ENCODE data around the gene AGMAT.

The AGMAT gene, protein sequence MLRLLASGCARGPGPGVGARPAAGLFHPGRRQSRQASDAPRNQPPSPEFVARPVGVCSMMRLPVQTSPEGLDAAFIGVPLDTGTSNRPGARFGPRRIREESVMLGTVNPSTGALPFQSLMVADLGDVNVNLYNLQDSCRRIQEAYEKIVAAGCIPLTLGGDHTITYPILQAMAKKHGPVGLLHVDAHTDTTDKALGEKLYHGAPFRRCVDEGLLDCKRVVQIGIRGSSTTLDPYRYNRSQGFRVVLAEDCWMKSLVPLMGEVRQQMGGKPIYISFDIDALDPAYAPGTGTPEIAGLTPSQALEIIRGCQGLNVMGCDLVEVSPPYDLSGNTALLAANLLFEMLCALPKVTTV

GRCh38 chr1:15584489-15585363 lies at the start of gene AGMAT:
TSS of gene AGMAT (minus strand) at chr1:15585051. CDS start at chr1:15584967, 84 bp downstream.
- peak; percentile 47 to 57 for DNase-seq (ENCODE audit: low read depth in 2 of 2)

- no peak for DNase-seq (ENCODE audit: low read depth in 2 of 2)
Measured at GRCh38 chr1:15633756-15634420, 49.0 kb upstream of the AGMAT start.

GRCh38 chr1:15628003-15628402 lies 43.2 kb upstream of the AGMAT start:
- no peak for DNase-seq (ENCODE audit: low read depth in 2 of 2)

DNA sequence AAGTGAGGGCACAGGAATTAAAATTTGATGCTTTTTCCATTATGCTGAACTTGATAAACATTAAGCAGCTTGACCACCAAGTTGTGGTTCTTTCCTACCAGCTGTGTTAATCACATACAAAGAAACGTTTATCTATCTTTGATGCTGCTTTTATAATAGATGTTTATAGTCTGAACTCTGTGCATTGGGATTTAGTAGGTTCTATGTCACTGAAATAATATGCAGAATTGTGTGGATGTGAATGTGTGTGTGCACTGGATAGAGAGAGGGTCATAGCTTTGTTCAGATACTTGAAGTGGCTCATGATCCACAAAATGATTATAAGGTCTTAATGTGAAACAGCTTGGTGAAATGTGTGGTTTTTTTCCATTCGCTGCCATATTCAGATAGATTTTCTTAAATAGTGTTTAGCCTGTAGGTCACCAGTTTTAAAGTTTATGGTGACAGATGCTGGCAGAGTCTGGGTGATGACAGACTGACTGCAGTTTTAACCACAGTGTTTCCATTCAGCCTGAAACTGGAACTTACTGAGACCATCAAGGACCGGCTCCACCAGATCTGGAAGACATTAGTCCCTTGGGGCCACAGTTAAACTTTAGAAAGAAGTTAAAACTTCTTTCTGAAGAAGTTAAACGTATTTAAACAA lies 42.6 kb upstream of the AGMAT start:
- no peak for DNase-seq (ENCODE audit: low read depth in 2 of 2)

- DNase-seq (ENCODE audit: low read depth in 2 of 2), result no peak
Measured at GRCh38 chr1:15626269-15626950, 41.6 kb upstream of the AGMAT start.

DNA sequence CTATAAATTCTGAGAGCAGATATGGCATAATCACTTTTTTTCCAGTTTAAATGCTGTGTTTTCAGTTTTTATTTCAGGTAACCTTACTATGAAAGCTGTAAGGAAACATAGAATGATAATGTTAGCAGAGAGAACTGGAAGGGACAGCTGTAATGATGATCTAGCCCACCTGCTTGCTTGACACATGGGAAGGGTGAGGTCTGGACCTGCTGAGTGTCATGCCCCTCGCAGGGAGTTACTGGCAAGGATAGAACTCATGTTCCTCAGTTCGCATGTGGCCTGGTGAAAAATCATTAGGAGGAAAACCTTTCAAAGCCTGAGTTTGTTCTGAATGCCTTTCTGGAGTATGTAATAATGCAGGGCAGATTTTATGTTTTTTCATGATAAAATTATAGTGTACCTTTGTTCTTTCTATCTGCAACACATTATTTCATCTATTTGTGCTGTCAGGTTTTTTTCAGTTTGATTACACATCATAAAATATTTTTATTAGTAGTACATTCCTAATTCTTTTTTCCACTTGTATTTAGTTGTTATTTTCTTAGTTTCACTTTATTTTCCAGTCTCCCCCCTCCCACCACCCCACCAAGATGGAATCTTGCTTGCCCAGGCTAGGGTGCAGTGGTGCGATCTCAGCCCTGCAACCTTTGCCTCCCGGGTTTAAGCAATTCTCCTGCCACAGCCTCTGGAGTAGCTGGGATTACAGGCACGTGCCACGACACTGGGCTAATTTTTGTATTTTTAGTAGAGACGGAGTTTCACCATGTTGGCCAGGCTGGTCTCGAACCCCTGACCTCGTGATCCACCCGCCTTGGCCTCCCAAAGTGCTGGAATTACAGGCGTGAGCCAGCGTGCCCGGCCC lies 40.4 kb upstream of the AGMAT start:
- no peak for DNase-seq (ENCODE audit: low read depth in 2 of 2)

DNA sequence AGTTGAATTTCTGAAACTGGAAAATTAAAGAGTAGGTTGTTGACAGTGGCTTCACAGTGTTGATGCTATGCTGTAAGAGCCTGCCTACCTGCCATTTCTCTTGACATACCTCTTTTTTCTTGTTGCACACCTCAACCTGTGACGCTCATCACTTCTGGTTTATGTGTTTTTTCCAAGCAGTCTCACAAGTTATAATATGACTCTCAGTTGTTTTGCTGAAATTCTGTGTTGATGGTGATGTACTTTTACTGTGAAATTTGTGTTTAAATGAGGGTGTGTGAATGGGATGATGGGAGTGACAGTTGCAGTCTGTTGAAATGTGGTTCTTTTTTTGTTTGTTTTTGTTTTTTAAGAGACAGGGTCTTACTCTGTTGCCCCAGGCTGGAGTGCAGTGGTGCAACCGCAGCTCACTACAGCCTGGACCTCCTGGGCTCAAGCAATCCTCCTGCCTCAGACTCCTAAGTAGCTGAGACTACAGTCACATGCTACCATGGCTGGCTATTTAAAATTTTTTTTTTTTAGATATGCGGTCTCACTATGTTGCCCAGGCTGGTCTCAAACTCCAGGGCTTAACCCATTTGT lies 39.4 kb upstream of the AGMAT start:
- DNase-seq (ENCODE audit: low read depth in 2 of 2), result no peak

- no peak for DNase-seq (ENCODE audit: low read depth in 2 of 2)
Measured at GRCh38 chr1:15623435-15623834, 38.6 kb upstream of the AGMAT start.

GRCh38 chr1:15622712-15623373 lies 38.0 kb upstream of the AGMAT start:
- no peak for DNase-seq (ENCODE audit: low read depth in 2 of 2)

DNA sequence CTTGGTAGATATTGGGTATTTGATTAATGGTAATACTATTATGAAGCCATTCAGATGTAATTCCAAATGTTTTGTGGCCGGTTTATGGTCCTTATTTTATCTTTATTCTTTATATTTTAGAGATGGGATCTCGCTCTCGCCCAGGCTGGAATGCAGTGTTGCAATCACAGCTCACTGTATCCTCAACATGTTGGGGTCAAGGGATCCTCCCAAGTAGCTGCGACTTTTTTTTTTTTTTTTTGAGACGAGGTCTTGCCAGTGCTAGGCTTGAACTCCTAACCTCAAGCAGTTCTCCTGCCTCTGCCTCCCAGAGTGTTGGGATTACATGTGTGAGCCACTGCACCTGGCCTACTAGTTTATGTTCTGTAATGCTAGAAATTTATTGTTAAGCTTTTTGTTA lies 37.1 kb upstream of the AGMAT start:
- no peak for DNase-seq (ENCODE audit: low read depth in 2 of 2)

DNA sequence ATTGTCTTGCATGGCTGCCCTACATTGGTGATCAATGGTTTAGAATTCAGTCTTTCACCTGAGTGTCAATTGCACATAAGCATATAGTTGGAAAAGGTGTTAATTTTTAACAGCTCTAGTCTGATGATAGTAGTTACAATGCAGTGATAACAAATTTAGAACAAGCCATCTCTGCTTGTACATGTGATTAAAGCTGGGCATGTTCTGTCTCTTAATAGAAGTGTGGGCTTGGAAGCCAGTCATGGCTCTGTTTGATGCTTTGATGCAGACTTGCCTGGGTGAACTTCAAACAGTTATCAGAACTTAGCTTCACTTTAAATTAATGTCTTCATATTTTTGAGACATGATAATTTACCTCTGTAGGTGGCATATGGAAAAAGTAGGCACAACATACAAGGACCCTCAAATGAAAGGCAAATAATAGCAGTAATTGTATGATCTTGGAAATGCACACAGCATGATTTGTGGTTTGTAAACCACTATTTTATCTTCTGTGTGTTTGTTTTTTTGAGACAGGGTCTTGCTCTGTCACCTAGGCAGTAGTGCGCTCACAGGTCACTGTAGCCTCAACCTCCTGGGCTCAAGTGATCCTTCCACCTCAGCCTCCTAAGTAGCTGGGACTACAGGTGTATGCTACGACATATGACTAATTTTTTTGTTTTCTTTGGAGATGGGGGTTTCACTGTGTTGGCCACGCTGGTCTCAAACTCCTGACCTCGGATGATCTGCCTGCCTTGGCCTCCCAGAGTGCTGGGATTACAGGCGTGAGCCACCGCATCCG lies 36.2 kb upstream of the AGMAT start:
- DNase-seq (ENCODE audit: low read depth in 2 of 2), result no peak

DNA sequence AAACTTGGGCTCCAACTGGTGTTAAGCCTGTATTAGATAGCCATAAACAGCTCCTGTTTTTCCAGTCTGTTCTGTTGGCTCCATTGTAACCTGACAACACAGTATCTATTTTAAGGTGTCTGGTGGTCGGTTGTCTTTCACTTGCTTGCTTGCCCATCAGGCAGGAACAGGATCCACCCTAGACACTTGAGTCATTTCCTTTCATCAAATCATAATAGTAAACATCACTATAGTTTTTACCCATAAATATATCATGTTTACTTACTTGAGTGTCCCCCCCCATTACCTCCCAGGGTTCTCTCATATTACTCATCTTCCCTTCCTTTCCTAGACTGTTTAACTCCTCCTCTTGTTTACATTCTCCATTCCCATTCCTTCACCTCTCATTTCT lies 35.3 kb upstream of the AGMAT start:
- no peak for DNase-seq (ENCODE audit: low read depth in 2 of 2)

DNA sequence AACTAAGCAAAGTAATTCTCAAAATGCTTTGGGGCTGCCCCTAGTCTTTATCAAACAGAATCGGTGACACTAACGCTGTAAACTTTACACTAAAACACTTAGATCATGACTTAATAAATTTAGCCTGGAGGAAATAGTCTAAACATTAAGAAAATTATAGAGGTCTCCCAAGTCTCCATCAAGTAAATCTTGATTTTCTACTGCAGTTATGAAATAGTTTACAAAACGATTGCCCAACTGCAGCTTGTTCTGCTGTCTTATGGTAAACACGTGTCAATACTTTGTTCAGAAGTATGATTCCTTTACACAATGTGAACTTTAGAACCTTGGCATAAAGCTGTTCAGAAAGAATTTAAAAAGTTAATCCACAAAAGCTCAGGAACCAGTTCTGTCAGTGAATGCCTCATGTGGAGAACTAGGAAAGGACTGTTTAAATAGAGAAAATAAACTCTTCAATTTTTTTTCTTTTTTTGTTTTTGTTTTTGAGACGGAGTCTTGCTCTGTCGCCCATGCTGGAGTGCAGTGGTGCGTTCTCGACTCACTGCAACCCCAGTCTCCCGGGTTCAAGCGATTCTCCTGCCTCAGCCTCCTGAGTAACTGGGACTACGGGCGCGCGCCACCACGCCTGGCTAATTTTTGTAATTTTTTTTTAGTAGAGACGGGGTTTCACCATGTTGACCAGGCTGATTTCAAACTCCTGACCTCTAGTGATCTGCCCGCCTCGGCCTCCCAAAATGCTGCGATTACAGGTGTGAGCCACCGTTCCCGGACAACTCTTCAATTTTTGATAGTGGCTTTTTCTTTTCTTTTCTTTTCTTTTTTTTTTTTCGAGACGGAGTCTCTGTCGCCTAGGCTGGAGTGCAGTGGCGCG lies 34.0 kb upstream of the AGMAT start:
- no peak for DNase-seq (ENCODE audit: low read depth in 2 of 2)

DNA sequence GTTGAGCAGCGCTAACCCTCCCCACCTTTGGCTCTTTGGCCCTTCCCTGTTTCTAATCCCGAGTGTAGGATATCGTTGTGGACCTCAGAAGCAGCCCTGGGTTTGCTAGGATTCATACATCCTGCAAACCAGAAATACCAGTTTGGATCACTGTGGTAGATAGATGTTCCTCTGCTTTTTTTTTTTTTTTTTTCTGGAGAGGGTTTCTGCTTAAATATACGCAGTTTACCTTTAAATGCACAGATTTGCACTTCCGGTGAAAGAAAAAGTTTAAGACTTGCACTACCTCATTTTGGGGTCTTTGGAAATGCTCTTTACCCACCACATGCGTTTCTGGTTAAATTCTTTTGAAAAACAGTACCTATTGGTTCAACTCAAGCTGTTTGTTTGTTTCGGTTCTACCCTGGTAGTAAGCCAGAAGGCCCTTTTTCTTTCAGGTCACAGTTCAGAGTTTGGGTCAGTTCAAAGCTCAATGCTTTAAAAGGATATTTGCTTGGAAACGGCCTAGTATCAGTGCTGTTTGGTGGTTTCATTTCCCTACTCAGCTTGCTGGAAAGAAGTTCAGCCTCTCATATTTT lies 33.3 kb upstream of the AGMAT start:
- no peak for DNase-seq (ENCODE audit: low read depth in 2 of 2)

DNA sequence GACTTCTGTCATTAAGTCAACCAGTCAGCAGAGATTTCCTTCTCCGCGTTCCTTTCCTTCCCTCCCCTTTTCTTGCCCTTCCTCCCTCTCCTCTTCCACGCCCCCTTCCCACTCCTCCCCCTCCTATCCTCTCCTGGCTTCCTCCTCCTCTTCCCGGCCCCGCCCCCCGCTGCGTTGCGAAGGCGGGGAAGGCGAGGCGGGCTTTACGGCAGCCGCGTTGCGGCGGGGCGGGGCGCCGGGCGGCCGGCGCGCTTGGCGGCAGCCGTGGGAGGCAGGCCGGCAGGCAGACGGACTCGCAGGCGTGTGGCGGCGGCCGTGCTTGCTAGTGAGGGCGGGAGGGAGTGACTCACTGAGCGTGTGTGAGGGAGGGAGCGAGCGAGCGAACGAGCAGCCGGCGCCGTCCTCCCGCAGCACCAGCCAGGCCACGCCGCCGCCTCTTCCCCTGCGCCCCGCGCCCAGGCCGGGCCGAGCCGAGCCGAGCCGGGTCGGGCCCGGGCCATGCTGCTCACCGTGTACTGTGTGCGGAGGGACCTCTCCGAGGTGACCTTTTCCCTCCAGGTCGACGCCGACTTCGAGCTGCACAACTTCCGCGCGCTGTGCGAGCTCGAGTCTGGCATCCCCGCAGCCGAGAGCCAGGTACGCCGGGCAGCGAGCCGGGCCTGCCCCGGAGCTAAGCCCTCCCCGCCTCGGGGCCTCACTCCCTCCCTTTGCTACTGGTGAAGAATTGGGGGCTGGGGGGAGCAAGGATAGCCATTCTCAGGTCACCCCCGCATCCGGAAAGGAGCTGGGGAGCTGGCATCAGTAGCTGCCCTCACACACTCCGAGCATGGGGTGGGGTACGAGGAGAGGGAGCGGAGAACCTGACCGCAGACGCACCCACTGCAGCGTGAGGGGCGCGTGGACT lies 32.6 kb upstream of the AGMAT start, which contains the start of gene DDI2:
TSS of gene DDI2 (plus strand) at position 286 of the 904 bp plus-strand sequence. CDS start at position 499, 213 bp downstream.
- peak; percentile 87 to 96 for DNase-seq (ENCODE audit: low read depth in 2 of 2)
